Skeletal muscle cell (primary cell): ENCODE results near the gene L1CAM.

Experiments
- DNase-seq: peaks from one replicate; pipeline ENCODE4 v3.0.0-alpha.2; 2010; ENCODE audit warnings: low read depth
- H3K4me3 ChIP-seq: 2 replicates; pipeline ENCODE4 v1.5.1; 2011; ENCODE audit warnings: low read depth, mild to moderate bottlenecking, control low read depth, low read length, moderate library complexity

Gene L1CAM

DNA sequence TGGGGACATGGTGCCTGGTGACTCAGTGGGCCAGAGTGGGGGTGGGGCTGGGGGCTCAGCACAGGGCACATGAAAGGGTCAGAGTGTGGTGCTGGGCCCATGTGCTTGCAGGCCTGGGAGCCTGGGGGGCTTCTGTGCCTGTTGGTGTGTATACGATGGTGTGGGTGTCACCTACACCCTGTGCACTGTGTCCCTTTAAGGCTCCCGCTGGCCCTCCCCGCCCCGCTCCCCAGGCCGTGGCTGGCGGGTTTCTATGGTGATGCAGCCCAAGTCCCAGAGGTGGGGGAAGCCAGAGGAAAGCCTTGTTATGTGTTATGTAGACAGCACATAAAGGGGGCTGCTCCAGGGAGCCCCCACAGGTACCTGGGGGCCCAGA, 5.5 kb downstream of the L1CAM start:
- no peak for DNase-seq
- no peak overlapping the region for H3K4me3 ChIP-seq

DNA sequence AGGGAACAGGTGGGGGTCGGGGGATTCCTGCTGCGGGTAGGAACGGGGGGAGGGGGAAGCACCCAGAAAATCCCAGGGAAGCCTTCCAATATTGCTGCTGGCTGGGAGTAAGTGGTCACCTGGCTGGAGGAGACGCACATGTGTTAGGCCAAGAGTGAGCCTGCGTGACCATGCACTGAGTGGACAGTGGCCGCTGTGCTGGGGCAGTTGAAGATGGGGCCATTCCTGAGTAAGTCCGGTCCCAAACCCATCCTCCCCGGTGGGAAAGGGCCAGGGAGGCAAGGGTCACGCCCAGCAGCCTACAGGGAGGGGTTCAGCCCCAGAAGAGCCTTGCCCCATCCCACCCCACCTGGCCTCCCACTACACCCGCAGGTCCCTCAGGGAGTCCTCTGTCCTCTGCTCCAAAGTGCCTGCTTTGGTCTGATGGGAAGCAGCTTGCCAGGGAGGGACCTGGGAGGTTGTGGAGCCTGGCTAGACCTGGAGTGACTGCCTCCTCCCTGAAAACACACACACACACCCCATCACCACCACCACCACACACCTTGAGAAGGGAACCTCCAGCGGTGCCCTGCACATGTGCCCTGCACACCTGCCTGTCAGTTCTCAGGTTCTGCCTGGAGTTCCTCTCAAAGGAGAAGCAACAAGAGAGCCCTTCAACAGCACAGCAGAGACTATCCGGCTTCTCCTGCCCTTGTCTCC, 6.1 kb downstream of the L1CAM start:
- no peak for DNase-seq
- no peak overlapping the region for H3K4me3 ChIP-seq

- no peak for DNase-seq
- no peak overlapping the region for H3K4me3 ChIP-seq
Observed at GRCh38 chrX:153878969-153879653, 6.9 kb downstream of the L1CAM start.

DNA sequence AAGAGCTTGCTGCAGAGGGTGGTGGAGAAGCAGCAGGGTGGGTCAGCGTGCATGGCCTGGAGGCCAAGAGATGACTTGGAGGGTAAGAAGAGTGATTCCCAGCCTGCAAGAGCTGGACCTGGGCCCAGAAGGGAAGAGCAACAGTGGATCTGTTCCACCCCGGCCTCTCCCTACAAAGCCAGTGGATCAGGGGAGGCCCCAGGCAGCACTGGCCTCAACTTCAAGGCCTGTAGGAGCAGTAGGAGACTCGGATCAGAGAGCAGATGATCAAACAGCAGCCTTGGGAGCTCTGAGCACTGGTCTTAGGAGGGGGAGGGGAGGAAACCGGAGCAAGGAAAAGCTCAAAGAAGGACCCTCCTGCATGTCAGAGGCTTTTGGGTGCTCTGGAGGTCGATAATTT, 7.6 kb downstream of the L1CAM start:
- no peak overlapping the region for H3K4me3 ChIP-seq
- DNase-seq, result no peak

GRCh38 chrX:153877571-153878261, 8.3 kb downstream of the L1CAM start:
- H3K4me3 ChIP-seq, result no peak overlapping the region
- DNase-seq, result no peak

DNA sequence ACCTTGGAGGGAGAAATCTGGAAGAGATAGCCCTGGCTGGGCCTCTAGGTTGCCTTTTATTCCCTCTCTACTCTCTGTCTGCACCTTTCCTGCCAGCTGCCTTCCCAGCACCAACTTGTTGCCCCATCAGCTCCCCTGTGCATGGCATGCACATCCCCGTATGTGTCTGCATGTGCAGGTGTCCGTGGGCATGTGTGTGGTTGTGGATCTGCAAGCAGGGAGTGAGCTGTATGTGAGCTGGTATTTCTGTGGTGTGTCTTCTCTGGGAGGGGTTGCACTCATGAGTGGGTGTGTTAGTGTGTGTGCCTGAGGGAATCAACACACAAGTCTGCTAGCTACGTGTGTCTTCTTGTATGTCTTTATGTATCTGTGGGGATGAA, 9.9 kb downstream of the L1CAM start:
- DNase-seq, result no peak
- no peak overlapping the region for H3K4me3 ChIP-seq

DNA sequence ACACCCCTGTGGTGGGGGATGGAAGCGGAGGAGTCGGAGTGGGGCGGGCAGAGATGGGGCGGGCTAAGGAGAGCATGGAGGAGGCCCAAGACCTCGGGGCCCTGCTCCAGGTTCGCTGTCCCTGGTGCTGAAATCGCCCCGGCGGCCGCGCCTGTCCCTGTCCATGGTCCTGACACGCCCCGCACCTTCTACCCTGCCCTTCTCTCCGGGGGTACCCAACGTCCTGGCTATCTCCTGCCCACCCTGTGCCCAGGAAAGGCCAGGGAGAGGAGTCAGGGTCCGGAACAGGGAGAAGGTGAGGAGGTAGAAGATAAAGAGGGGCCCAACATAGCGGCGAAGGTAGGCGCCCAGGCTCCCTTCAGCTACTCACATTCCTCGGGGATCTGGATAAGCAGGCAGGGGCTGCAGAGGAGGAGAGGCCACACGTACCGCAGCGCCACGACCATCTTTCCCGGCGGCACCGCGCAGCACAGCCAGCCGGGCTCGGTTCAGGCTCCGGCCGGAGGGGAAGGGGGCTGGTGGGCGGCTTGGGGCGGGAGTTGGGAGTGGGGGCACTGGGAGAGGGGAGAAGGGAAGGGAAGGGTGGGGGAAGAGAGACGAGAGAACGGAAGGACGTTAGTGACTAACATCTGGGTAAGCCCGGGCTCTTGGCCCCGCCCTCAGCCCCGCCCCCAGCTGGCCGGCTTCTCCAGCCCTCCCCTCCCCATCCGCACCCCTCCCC, 10.4 kb downstream of the L1CAM start:
- no peak for DNase-seq

DNA sequence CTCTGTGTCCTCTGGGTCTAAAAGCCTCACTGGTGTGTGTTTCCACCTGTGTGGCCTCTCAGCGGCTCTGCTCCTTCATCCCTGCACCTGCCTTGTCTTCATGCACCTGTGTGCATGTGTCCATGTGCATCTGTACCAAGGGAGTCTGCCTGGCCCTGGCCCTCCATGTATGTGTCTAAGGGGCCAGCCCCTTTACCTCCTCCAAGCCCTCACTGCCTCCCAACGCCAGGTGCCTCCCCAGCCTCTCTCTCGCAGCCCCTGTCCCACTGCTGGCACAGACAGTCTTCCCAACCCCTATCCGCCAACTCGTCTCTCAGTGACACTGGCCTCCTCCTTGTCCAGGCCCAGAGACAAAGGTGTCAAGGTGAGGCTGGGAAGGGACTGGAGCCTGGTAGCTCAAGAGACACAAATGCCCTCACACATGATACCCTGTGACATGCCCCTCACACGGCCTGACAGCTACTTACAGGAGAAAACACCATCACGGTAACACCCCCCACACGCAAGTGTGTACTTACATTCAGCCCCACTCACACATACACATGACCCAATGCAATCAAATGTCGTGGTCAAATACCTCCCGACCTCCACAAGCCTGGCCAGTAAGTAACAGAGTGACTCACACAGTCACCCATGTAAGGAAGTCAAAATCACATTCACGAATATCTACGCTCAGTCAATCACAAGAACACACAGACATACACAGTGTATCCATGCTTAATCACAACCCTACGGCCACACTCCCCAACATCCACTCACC, 11.4 kb downstream of the L1CAM start:
- DNase-seq, result no peak
- H3K4me3 ChIP-seq, result no peak overlapping the region

More for the DNA sequence above, 10.4 kb downstream of the L1CAM start:
- H3K4me3 ChIP-seq, result no peak overlapping the region

- no peak overlapping the region for H3K4me3 ChIP-seq
- no peak for DNase-seq
Observed at GRCh38 chrX:153874085-153874365, 11.9 kb downstream of the L1CAM start.

- no peak overlapping the region for H3K4me3 ChIP-seq
Observed at GRCh38 chrX:153873282-153874084, 12.5 kb downstream of the L1CAM start.

GRCh38 chrX:153871946-153872878, 13.8 kb downstream of the L1CAM start:
- H3K4me3 ChIP-seq, result no peak overlapping the region
- DNase-seq, result no peak

More at GRCh38 chrX:153873282-153874084, 12.5 kb downstream of the L1CAM start:
- DNase-seq, result no peak

- H3K4me3 ChIP-seq, result no peak overlapping the region
- DNase-seq, result no peak
Observed at GRCh38 chrX:153871451-153871850, 14.5 kb downstream of the L1CAM start.

DNA sequence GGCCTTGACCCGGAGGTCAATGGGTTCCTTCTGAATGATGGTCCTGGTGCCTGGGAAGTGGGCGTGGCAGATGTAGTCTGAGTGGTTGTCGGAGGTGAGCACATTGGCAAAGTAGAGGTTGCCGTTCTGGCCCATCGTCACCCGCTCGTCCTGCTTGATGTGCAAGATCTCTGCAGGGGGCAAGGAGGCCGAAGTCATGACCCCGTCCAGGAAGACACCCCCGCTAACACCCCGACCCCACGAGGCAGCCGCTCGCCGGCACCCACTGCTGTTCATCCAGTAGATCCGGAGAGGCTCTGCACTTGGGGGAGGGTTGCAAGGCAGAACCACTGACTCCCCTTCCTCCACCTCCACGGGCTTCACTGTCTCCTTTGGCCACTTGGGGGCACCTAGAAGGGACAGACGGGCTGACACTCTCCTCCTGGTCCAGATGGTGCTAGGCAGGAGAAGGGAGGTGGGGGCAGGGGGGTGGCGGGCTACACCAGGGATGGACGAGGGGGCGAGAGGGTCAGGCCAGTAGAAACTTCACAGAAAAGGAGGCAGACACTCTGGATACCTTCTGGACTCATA, 15.1 kb downstream of the L1CAM start:
- no peak for DNase-seq
- H3K4me3 ChIP-seq, result no peak overlapping the region

GRCh38 chrX:153870288-153870690, 15.7 kb downstream of the L1CAM start:
- no peak overlapping the region for H3K4me3 ChIP-seq
- DNase-seq, result no peak

- H3K4me3 ChIP-seq, result no peak overlapping the region
- no peak for DNase-seq
Observed at GRCh38 chrX:153869473-153870287, 16.3 kb downstream of the L1CAM start.

DNA sequence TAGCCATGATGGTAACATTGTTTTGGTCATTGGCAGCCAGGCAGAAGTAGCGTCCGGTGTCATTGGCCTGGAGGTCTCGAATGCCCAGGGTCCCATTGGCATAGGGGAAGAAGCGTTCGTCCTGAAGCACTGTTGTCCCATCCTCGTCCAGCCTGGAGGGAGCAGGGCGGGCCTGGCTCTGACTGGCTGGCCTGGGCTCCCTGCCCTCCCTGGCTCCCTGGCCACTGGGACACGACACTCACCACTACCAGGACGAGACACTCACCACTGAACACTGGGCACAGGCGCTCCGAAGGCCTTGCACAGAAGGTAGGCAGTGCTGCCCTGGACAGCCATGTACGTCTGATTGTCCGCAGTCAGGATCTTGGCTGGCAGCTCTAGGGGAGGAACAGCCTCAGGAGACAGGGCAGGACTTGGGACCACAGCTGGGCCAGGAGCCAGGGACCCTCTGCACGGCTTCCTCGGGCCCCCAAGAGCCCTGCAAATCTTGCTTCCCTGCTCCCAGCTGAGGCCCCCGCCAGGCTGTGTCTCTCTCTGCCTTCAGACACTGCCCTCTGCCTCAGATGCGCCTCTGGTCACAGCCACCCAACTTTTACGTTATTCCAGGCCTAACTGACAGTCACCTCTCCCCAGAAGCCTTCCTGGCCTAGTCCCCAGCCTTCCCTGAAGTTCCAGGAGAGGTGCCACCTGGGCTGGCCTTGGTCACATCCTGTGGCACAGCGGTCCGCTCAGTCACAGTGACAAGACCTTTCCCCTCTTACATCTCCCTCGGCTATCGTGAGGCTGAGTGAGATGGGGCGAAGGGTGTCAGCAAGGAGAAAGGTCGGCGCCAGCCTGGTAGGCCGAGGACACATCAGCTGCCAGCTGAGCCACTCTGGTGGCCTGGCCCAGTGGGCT, 17.1 kb downstream of the L1CAM start:
- no peak for DNase-seq
- H3K4me3 ChIP-seq, result no peak overlapping the region
